HG03469 (cell line): Measurements from ENCODE around the gene MSLN.

Experiments
- ATAC-seq: cut with Tn5 transposase; IDR thresholded peaks from one replicate; pipeline ENCODE4 v1.9.1; 2021; ENCODE audit warnings: mild to moderate bottlenecking, moderate library complexity, moderate number of reproducible peaks; ENCODE audit not compliant: unreplicated experiment

The MSLN gene

GRCh38 chr16:801584-802363, 41.2 kb downstream of the MSLN start:
- no peak for ATAC-seq

GRCh38 chr16:802461-802860, 41.9 kb downstream of the MSLN start:
- ATAC-seq: no peak

- no peak for ATAC-seq
These were observed 42.6 kb downstream of the MSLN start for GRCh38 chr16:802914-803753.

GRCh38 chr16:803754-804080, 43.2 kb downstream of the MSLN start:
- ATAC-seq: no peak

- ATAC-seq: no peak
These were observed 43.9 kb downstream of the MSLN start for GRCh38 chr16:804193-805048.

- no peak for ATAC-seq
These were observed 44.9 kb downstream of the MSLN start for GRCh38 chr16:805474-805873.

GRCh38 chr16:807347-808084, 47.0 kb downstream of the MSLN start:
- ATAC-seq: no peak

GRCh38 chr16:808085-808386, 47.5 kb downstream of the MSLN start:
- no peak for ATAC-seq

GRCh38 chr16:813204-813915, 52.8 kb downstream of the MSLN start:
- ATAC-seq: no peak

GRCh38 chr16:813916-814412, 53.4 kb downstream of the MSLN start:
- ATAC-seq: no peak

GRCh38 chr16:814974-815373, 54.4 kb downstream of the MSLN start:
- no peak for ATAC-seq

- no peak for ATAC-seq
These were observed 55.3 kb downstream of the MSLN start for GRCh38 chr16:815861-816260.

GRCh38 chr16:817001-817906, 56.7 kb downstream of the MSLN start:
- no peak for ATAC-seq

- ATAC-seq: no peak
These were observed 57.6 kb downstream of the MSLN start for GRCh38 chr16:818132-818531.
